GM12872 (cell line): ENCODE data around the gene PCDH9.

Experiments used
- TF ChIP-seq, protein P1 (sequence below): IDR thresholded peaks from 3 replicates; pipeline ENCODE4 v1.5.1; 2011; ENCODE audit warnings: low read depth, mild to moderate bottlenecking, low read length, moderate library complexity; ENCODE audit not compliant: insufficient read depth

Gene PCDH9

DNA sequence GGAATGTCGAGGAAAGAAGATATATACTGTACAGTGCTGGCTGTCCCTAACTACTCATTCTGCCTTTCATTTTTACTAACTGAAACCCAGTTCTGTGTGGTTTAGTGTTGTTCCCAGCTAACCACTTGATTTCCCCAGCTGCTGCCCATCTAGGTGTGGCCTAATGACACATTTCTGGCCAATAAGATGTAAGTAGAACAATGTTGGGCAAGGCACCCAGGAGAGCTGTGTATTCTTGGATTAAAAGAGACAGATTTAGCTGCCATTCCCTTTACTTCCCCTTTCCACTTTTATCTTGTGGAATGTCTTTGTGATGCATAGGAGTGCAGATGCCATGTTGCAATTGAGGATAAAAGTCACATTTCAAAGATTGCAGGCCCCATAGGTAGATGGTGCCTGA, 28.3 kb upstream of the PCDH9 start:
- TF ChIP-seq, protein P1, sequence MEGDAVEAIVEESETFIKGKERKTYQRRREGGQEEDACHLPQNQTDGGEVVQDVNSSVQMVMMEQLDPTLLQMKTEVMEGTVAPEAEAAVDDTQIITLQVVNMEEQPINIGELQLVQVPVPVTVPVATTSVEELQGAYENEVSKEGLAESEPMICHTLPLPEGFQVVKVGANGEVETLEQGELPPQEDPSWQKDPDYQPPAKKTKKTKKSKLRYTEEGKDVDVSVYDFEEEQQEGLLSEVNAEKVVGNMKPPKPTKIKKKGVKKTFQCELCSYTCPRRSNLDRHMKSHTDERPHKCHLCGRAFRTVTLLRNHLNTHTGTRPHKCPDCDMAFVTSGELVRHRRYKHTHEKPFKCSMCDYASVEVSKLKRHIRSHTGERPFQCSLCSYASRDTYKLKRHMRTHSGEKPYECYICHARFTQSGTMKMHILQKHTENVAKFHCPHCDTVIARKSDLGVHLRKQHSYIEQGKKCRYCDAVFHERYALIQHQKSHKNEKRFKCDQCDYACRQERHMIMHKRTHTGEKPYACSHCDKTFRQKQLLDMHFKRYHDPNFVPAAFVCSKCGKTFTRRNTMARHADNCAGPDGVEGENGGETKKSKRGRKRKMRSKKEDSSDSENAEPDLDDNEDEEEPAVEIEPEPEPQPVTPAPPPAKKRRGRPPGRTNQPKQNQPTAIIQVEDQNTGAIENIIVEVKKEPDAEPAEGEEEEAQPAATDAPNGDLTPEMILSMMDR: no peak

GRCh38 chr13:67238861-67239260, 8.7 kb upstream of the PCDH9 start:
- TF ChIP-seq, protein P1: no peak

- TF ChIP-seq, protein P1: peak; percentile 36; the same call in 2 of the 3 replicates
Measured at GRCh38 chr13:67238277-67238859, 8.2 kb upstream of the PCDH9 start.

- TF ChIP-seq, protein P1: no peak
Measured at GRCh38 chr13:67235265-67235664, 5.1 kb upstream of the PCDH9 start.

DNA sequence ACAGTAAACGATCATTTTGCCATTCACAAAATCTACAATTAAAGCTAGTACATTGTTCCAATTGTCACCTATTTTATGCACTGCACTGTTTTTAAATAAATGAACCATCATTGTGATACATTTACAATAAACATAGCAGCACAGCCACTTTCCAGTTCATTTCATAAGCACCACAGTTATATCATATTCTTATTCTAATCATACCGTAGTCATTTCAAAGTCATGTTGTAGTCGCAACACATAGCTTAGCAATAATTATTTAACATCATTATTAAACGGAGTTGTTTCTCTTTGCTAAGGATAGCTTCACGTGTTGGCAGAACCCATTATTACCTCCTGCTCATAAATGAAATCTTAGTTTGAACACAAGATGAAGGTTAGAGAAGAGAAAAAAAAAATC, 2.2 kb upstream of the PCDH9 start:
- TF ChIP-seq, protein P1: no peak

GRCh38 chr13:67231289-67232000, 1.3 kb upstream of the PCDH9 start:
- TF ChIP-seq, protein P1: no peak

GRCh38 chr13:67230404-67231288, 510 bp upstream of the PCDH9 start:
- TF ChIP-seq, protein P1: no peak
